Mucosa of rectum (tissue), 2 donors: ENCODE measurements around the gene PHOSPHO2.

Source experiments
- H3K27ac ChIP-seq, 2 donors: one replicate each; pipeline ENCODE4 v1.7.0; 2013; ENCODE audit warnings: inconsistent platforms in 2 of 2, low read depth in 2 of 2, low read length in 2 of 2
- H3K27me3 ChIP-seq, 2 donors: one replicate each; pipeline ENCODE4 v1.7.0; 2013; ENCODE audit warnings: low read length in 2 of 2; ENCODE audit not compliant: control insufficient read depth in 2 of 2, insufficient read depth in 2 of 2
- H3K36me3 ChIP-seq, 2 donors: one replicate each; pipeline ENCODE4 v1.7.0; 2013; ENCODE audit warnings: low read length in 2 of 2; ENCODE audit not compliant: control insufficient read depth in 2 of 2, insufficient read depth in 2 of 2
- H3K4me1 ChIP-seq, 2 donors: one replicate each; pipeline ENCODE4 v1.7.0; 2013; ENCODE audit warnings: low read length in 2 of 2, mild to moderate bottlenecking in 1 of 2; ENCODE audit not compliant: control insufficient read depth in 2 of 2, insufficient read depth in 2 of 2
- H3K4me3 ChIP-seq, 2 donors: one replicate each; pipeline ENCODE4 v1.7.0; 2013; ENCODE audit warnings: low read length in 2 of 2
- H3K9ac ChIP-seq, 2 donors: one replicate each; pipeline ENCODE4 v1.7.0; 2013; ENCODE audit warnings: low read length in 2 of 2, low read depth in 1 of 2, mild to moderate bottlenecking in 1 of 2
- H3K9me3 ChIP-seq, 2 donors: one replicate each; pipeline ENCODE4 v1.7.0; 2013; ENCODE audit warnings: low read length in 2 of 2; ENCODE audit not compliant: control insufficient read depth in 2 of 2
- donor health status: healthy.
- donor health status: Normal muscosa, but diverticular disease.

PHOSPHO2 gene

GRCh38 chr2:169732075-169732474 is 37.8 kb downstream of the PHOSPHO2 start:
- H3K4me1 ChIP-seq, result peaks cover 4 to 10% of the 10 kb centered on the region in 2 donors
- H3K9ac ChIP-seq, result no peak overlapping the region
- no peak overlapping the region for H3K27ac ChIP-seq
- no peaks in the 10 kb centered on the region for H3K27me3 ChIP-seq
- no peaks in the 10 kb centered on the region for H3K36me3 ChIP-seq
- H3K9me3 ChIP-seq, result no peaks in the 10 kb centered on the region
- no peak overlapping the region for H3K4me3 ChIP-seq

DNA sequence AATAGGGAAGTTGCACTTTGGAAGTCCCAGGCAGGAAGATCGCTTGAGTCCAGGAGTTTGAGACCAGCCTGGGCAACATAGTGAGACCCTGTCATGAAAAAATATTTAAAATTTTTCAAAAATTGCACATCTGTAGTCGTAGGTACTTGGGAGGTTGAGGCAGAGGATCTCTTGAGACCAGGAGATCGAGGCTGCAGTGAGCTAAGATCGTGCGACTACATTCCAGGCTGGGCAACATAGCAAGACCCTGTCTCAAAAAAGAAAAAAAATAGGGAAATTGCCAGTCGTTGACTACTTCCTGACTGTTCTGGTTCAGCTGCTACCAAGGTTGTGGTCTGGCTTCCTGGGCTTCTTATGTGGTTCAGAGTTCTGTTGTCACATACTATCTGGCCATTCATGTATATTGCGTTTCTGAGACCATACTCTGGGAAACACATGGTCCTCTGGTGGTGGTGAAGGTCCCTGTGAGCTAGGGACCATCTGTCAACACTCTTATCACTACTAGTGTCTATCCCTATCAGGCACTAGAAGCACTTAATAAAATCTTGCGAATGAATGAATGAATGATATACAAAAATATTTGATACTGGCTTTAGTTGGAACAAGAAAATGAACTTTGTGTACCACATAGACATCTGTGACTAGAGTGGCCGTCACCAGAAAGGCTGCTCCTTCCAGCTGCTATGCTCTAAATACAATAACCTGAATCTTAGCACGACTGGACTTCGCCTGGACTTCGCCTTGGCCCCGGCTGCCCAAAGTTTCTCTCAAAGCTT is 38.5 kb downstream of the PHOSPHO2 start:
- Histone ChIP-seq H3K9ac (peak overlapping the region in 1 of 2 donors; percentile 75), H3K4me3 (peak overlapping the region; percentile 72 to 87), H3K27ac (peak overlapping the region; percentile 27 to 53)

GRCh38 chr2:169734169-169734847 is 40.0 kb downstream of the PHOSPHO2 start:
- Histone ChIP-seq H3K4me3 (peak overlapping the region; percentile 78 to 87), H3K9me3 (no peaks in the 10 kb centered on the region), H3K4me1 (peaks cover 4 to 10% of the 10 kb centered on the region in 2 donors), H3K27me3 (no peaks in the 10 kb centered on the region), H3K9ac (peak overlapping the region; percentile 53 to 67), H3K27ac (no peak overlapping the region), H3K36me3 (no peaks in the 10 kb centered on the region)

More for the DNA sequence above, 38.5 kb downstream of the PHOSPHO2 start:
- Histone ChIP-seq H3K9me3 (no peaks in the 10 kb centered on the region), H3K27me3 (no peaks in the 10 kb centered on the region), H3K36me3 (no peaks in the 10 kb centered on the region), H3K4me1 (peaks cover 4 to 10% of the 10 kb centered on the region in 2 donors)

DNA sequence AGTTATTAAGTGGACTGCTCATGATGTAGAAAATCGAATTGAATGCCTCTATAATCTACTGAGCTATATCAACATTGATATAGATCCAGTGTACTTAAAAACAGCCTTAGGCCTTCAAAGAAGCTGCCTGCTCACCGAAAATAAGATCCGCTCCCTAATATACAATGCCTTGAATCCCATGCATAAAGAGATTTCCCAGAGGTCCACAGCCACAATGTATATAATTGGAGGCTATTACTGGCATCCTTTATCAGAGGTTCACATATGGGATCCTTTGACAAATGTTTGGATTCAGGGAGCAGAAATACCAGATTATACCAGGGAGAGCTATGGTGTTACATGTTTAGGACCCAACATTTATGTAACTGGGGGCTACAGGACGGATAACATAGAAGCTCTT is 41.4 kb downstream of the PHOSPHO2 start:
- H3K36me3 ChIP-seq, result no peaks in the 10 kb centered on the region
- H3K27me3 ChIP-seq, result no peaks in the 10 kb centered on the region
- H3K27ac ChIP-seq, result no peak overlapping the region
- no peak overlapping the region for H3K4me3 ChIP-seq
- H3K9ac ChIP-seq, result no peak overlapping the region
- H3K4me1 ChIP-seq, result peaks cover 4 to 10% of the 10 kb centered on the region in 2 donors
- H3K9me3 ChIP-seq, result no peaks in the 10 kb centered on the region

DNA sequence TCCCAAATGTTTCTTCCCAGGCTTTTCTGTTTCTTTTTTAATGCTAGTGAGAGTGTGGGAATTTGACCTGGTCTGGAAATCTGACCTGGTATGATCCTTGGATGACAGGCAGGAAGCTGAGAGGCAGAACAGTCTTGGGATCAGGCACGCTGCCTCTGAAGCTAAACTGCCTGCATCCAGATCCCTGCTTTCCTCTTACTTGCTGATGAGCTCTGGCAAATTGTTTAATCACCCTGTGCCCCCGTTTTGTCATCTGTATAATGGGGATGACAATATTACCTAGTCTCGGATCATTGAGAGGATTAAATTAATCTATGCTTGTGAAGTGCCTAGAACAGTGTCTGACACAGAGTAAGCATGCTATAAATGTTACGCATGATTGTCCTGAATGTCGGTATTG is 42.6 kb downstream of the PHOSPHO2 start:
- Histone ChIP-seq H3K27ac (no peak overlapping the region), H3K9ac (no peak overlapping the region), H3K36me3 (no peaks in the 10 kb centered on the region), H3K9me3 (no peaks in the 10 kb centered on the region), H3K4me3 (no peak overlapping the region), H3K4me1 (peaks cover 4 to 10% of the 10 kb centered on the region in 2 donors), H3K27me3 (no peaks in the 10 kb centered on the region)

DNA sequence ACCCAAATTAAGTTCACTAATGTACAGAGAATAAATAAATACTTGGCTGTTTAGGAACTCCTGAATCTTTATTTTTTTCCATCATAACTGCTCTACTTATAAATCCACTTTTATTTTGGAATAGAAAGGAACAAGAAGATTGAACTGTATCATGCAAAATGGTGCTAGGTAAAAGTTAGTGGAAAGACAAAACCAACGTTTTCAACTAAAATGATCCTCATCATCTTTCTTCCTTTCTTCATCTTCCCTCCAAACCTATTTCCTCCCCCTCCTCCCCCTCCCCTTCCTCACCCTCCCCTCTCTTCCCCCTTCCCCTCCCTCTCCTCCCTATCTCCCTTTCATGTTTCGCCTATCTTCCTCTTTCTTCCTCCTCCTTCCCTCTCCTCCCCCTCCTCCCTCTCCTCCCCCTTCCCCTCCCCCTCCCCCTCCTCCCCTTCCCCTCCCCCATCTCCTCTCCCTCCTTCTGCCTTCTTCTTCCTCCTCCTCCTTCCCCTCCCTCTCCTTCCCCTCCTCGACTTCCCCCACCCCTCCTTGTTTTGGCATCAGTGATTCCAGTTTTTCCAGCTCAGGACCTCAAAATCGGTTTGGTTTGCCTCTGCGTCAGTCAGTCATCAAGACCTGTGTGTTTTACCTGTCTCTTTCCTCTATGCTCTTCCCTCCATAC is 44.4 kb downstream of the PHOSPHO2 start:
- H3K36me3 ChIP-seq, result peaks cover 2 to 3% of the 10 kb centered on the region in 2 donors
- H3K9ac ChIP-seq, result no peak overlapping the region
- H3K4me1 ChIP-seq, result peaks cover 4 to 8% of the 10 kb centered on the region in 2 donors
- no peak overlapping the region for H3K27ac ChIP-seq
- H3K27me3 ChIP-seq, result no peaks in the 10 kb centered on the region
- H3K4me3 ChIP-seq, result no peak overlapping the region
- H3K9me3 ChIP-seq, result no peaks in the 10 kb centered on the region

GRCh38 chr2:169739351-169739750 is 45.1 kb downstream of the PHOSPHO2 start:
- Histone ChIP-seq H3K4me1 (peaks cover 4 to 8% of the 10 kb centered on the region in 2 donors), H3K27me3 (no peaks in the 10 kb centered on the region), H3K9ac (no peak overlapping the region), H3K27ac (no peak overlapping the region), H3K36me3 (peaks cover 2 to 3% of the 10 kb centered on the region in 2 donors), H3K9me3 (no peaks in the 10 kb centered on the region), H3K4me3 (no peak overlapping the region)

DNA sequence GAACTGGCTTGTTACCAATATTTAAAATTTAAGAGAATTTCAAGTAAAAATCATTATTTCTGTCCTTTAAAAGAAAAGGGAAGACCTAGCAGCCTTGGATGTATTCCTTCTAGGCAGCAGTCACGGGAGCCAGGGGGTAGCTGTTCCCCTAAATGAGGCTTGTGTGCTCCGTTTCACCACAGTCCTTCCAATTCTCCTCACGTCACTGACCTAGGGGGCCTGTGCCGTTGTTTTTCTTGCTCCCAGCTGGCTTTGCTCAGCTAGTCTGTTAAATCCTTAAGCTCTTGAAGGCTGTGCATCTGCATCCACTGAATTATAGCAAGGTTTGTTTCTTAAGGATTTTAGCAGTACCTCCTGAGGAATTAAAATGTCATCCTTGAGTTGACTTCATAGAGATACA is 49.3 kb downstream of the PHOSPHO2 start:
- H3K4me1 ChIP-seq, result no peaks in the 10 kb centered on the region
- no peaks in the 10 kb centered on the region for H3K27me3 ChIP-seq
- no peak overlapping the region for H3K4me3 ChIP-seq
- no peaks in the 10 kb centered on the region for H3K9me3 ChIP-seq
- H3K27ac ChIP-seq, result no peak overlapping the region
- H3K9ac ChIP-seq, result no peak overlapping the region
- peaks cover 2 to 8% of the 10 kb centered on the region in 2 donors for H3K36me3 ChIP-seq

DNA sequence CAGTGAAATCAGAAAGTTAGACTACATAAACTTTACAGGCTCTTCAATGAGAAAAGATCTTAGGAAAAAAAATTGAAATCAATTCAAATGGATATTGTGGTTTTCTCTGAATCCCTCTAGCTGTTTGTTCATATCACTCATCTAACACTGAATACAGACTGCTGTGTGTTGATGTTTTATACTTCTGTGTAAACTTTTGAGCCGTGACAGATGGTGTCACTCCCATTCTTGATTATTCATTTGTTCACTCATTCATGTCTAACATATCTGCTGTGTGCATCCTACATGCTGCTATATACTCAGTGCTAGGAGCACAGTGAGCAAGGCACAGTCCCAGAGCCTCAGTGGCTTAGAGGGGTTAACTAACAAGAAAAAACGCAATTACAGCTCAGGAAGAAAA is 52.0 kb downstream of the PHOSPHO2 start:
- no peaks in the 10 kb centered on the region for H3K4me1 ChIP-seq
- H3K36me3 ChIP-seq, result peaks cover 2 to 8% of the 10 kb centered on the region in 2 donors

DNA sequence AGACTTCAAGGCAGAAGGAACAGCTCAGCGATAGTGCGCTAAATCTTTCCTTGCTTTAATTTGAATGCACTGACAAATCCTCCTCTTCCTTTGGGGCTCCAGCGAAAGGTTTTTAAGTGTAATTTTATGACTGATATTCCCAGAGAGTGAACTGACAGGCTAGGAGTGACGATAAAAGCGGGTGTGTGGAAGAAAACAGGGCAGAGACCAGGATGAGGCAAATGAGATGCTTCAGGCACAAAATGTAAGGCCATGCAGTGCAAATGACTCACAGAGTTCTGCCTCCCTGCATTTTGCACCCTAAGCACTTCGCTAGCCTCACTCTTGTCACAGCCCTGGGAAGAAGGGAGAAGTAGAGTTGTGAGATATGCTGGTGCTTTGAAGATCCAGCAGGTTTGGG is 54.0 kb downstream of the PHOSPHO2 start:
- peaks cover 0 to 4% of the 10 kb centered on the region in 2 donors for H3K36me3 ChIP-seq
- H3K27me3 ChIP-seq, result no peaks in the 10 kb centered on the region
- no peak overlapping the region for H3K4me3 ChIP-seq
- no peak overlapping the region for H3K9ac ChIP-seq
- H3K4me1 ChIP-seq, result no peaks in the 10 kb centered on the region
- no peaks in the 10 kb centered on the region for H3K9me3 ChIP-seq
- no peak overlapping the region for H3K27ac ChIP-seq

More for the DNA sequence above, 52.0 kb downstream of the PHOSPHO2 start:
- Histone ChIP-seq H3K9ac (no peak overlapping the region), H3K27me3 (no peaks in the 10 kb centered on the region), H3K9me3 (no peaks in the 10 kb centered on the region), H3K27ac (no peak overlapping the region), H3K4me3 (no peak overlapping the region)
